ENCODE measurements around the gene ENO4. TPM values are rescaled to one million over a fixed set of nuclear protein-coding genes. Genes with fewer than 3 reads are reported as not detected.

The ENO4 gene
- total RNA-seq, 4 donors from 2014 or later, result 0.20 to 0.67 (median 0.58) TPM; not detected in 1

DNA sequence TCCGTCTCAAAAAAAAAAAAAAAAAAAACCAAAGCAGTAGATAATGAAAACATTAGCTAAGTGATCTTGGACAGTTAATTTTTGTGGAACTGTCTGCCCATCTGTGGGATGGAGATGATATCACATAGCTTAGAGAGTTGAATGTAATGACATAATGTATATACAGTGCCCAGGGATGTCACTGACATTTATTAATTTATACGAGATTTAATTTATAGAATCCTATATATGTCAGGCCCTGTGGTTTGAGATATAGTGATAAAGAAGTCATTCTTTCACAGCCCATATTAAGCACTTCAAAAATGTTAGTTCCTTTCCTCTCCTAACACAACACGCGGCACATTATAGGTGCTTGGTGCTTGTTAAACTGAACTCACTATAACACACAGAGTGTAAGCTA, 4.0 kb downstream of the ENO4 start:
- Histone ChIP-seq H3K4me1 (peaks cover 0 to 20% (median 5%) of the 10 kb centered on the region in 3 donors), H3K27ac (no peak overlapping the region), H3K27me3 (no peaks in the 10 kb centered on the region), H3K9me3 (no peaks in the 10 kb centered on the region), H3K36me3 (no peaks in the 10 kb centered on the region), H3K4me3 (no peak overlapping the region)
- no peak for TF ChIP-seq POLR2A (IDR thresholded peaks at IDR 0.05)
- no peak for TF ChIP-seq CTCF (IDR thresholded peaks at IDR 0.05)
- no peak for TF ChIP-seq EP300 (IDR thresholded peaks at IDR 0.05)
- TF ChIP-seq POLR2AphosphoS5 (IDR thresholded peaks at IDR 0.05), result no peak
- WGBS, 2 donors (ENCODE audit: low coverage in 1 of 2), result 78 to 87% methylated on average over 3 of the region's 4 CpGs
- ATAC-seq, result no peak

DNA sequence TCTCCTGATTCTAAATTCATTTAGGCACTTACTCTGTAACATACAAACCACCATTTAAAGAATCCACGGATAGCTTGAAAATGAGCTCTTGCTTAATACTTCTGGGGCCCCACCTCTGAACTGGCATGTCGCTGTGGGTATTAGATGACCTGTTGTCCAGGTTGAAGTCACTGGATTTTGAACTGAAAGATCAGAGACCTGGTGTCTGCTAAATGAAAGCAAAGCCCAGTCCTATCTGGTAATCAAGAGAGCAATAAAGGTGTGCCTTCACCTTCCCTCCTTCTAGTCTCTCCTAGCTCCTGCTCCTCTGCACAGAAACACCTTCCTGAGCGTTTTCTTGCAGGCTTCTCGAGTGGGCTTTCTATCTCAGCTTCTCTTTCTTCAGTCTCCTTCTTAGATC, 4.4 kb downstream of the ENO4 start:
- WGBS, 2 donors (ENCODE audit: low coverage in 1 of 2), result 74 to 88% methylated on average over 4 of the region's 4 CpGs
- Histone ChIP-seq H3K9me3 (no peaks in the 10 kb centered on the region), H3K4me1 (peaks cover 0 to 16% (median 5%) of the 10 kb centered on the region in 3 donors), H3K36me3 (no peaks in the 10 kb centered on the region), H3K4me3 (no peak overlapping the region), H3K27ac (no peak overlapping the region), H3K27me3 (no peaks in the 10 kb centered on the region)
- ATAC-seq, result no peak
- TF ChIP-seq POLR2AphosphoS5 (IDR thresholded peaks at IDR 0.05) (no peak), CTCF (IDR thresholded peaks at IDR 0.05) (no peak), POLR2A (IDR thresholded peaks at IDR 0.05) (no peak), EP300 (IDR thresholded peaks at IDR 0.05) (no peak)

DNA sequence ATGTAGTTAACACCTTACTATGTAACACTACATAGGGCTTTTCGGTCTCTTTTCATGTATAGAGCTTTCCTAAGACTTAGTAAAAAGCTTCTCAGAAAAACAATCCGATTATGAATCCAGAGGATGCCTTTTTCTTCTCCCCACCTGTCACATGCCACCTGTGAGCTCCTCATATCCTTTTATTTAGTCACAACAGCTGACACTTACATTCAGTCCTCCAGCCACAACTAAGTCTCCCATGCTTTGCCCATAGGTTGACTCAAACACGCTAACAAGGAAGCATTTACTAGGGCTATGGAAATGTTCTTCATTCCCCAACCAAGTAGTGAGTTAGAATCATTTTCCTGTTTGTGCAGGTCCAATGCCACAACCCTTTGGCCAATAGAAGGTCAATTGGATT, 7.9 kb downstream of the ENO4 start:
- no peaks in the 10 kb centered on the region for H3K36me3 ChIP-seq
- no peaks in the 10 kb centered on the region for H3K27me3 ChIP-seq
- H3K4me3 ChIP-seq, result no peak overlapping the region
- H3K27ac ChIP-seq, result no peak overlapping the region
- H3K9me3 ChIP-seq, result no peaks in the 10 kb centered on the region
- TF ChIP-seq POLR2AphosphoS5 (IDR thresholded peaks at IDR 0.05), result no peak
- TF ChIP-seq POLR2A (IDR thresholded peaks at IDR 0.05), result no peak
- no peak for TF ChIP-seq EP300 (IDR thresholded peaks at IDR 0.05)
- TF ChIP-seq CTCF (IDR thresholded peaks at IDR 0.05), result no peak
- no peak for ATAC-seq
- 92 to 100% methylated on average over 3 of the region's 3 CpGs for WGBS, 2 donors (ENCODE audit: low coverage in 1 of 2)
- H3K4me1 ChIP-seq, result no peaks in the 10 kb centered on the region

GRCh38 chr10:116861796-116862195, 12.5 kb downstream of the ENO4 start:
- TF ChIP-seq POLR2AphosphoS5 (IDR thresholded peaks at IDR 0.05) (no peak), CTCF (IDR thresholded peaks at IDR 0.05) (no peak), POLR2A (IDR thresholded peaks at IDR 0.05) (no peak), EP300 (IDR thresholded peaks at IDR 0.05) (no peak)
- no peak overlapping the region for H3K27ac ChIP-seq
- H3K27me3 ChIP-seq, result no peaks in the 10 kb centered on the region
- H3K36me3 ChIP-seq, result no peaks in the 10 kb centered on the region
- WGBS, 2 donors (ENCODE audit: low coverage in 1 of 2), result 71 to 72% methylated on average over 2 of the region's 2 CpGs
- no peaks in the 10 kb centered on the region for H3K4me1 ChIP-seq
- no peak for ATAC-seq
- H3K4me3 ChIP-seq, result no peak overlapping the region
- no peaks in the 10 kb centered on the region for H3K9me3 ChIP-seq

- whole genome bisulfite sequencing, 2 donors (ENCODE audit: low coverage in 1 of 2), result 57 to 83% methylated on average over 3 to 4 of the region's 4 CpGs
These were observed 15.1 kb downstream of the ENO4 start for GRCh38 chr10:116864436-116864835.

More at GRCh38 chr10:116864436-116864835, 15.1 kb downstream of the ENO4 start:
- no peak for ATAC-seq
- TF ChIP-seq POLR2AphosphoS5 (IDR thresholded peaks at IDR 0.05) (no peak), POLR2A (IDR thresholded peaks at IDR 0.05) (no peak), CTCF (IDR thresholded peaks at IDR 0.05) (no peak)
- Histone ChIP-seq H3K4me3 (no peak overlapping the region), H3K27me3 (peaks cover 8% of the 10 kb centered on the region), H3K36me3 (no peaks in the 10 kb centered on the region), H3K9me3 (no peaks in the 10 kb centered on the region), H3K4me1 (no peaks in the 10 kb centered on the region), H3K27ac (no peak overlapping the region)

Data from gastroesophageal sphincter (tissue), 4 donors.